SK-N-SH (cell line): ENCODE data around the gene RUFY3. TPM values are rescaled to one million over a fixed set of nuclear protein-coding genes. Genes with fewer than 3 reads are reported as not detected.
"Not testable (repeated sequence)": the region's sequence is repeated elsewhere in the genome, so short reads cannot be mapped to it uniquely, and the experiment has no call there.

Source experiments
- CTCF ChIA-PET: fragments of 300-600, 350-600 bp; formaldehyde crosslinking; extraction: SDS; loops from one replicate; lab custom pipeline; 2021; lab: Yijun Ruan, JAX
- POLR2A ChIA-PET: fragments of 350-600 bp; sonication (Branson Sonifier 250); formaldehyde crosslinking; extraction: SDS; loops from one replicate; lab custom pipeline; 2020; ENCODE audit warnings: antibody characterized with exemption, inconsistent platforms; lab: Yijun Ruan, JAX
- DNase-seq: peaks from one replicate; pipeline ENCODE4 v3.0.0; 2012
- H2AFZ ChIP-seq: fragments of 200-600 bp; sonication (generic); 2 replicates; pipeline ENCODE4 v1.8.1; 2016; ENCODE audit warnings: antibody characterized with exemption, mild to moderate bottlenecking, low read depth
- H3F3A ChIP-seq: fragments of 200-600 bp; sonication (generic); replicated peaks from 2 replicates; pipeline ENCODE3; 2016; ENCODE audit warnings: antibody characterized with exemption, mild to moderate bottlenecking; ENCODE audit not compliant: insufficient read depth
- H3K27ac ChIP-seq, 2 experiments: fragments of 200-500 bp in 1 of 2; fragments of 200-600 bp in 1 of 2; sonication (Bioruptor generic) in 1 of 2; sonication (generic), shearing (Covaris generic) in 1 of 2; 2 replicates each; pipeline versions ENCODE4 v1.5.1 to v1.6.1; 2014 to 2016; ENCODE audit warnings: low read depth in 2 of 2, inconsistent platforms in 1 of 2, low read length in 1 of 2, mild to moderate bottlenecking in 1 of 2, mixed read lengths in 1 of 2
- H3K27me3 ChIP-seq: fragments of 200-600 bp; sonication (generic), shearing (Covaris generic); 2 replicates; pipeline ENCODE4 v1.6.1; 2016; ENCODE audit warnings: mixed run types; ENCODE audit not compliant: insufficient read depth
- H3K36me3 ChIP-seq, 2 experiments: fragments of 200-500 bp in 1 of 2; fragments of 200-600 bp in 1 of 2; sonication (Bioruptor generic) in 1 of 2; sonication (generic) in 1 of 2; replicated peaks in 1 of 2; 2 replicates each; pipeline versions ENCODE3 to v1.5.1; 2014 to 2016; ENCODE audit warnings: low read length in 1 of 2, mild to moderate bottlenecking in 1 of 2; ENCODE audit not compliant: insufficient read depth in 2 of 2, control insufficient read depth in 1 of 2
- H3K4me1 ChIP-seq, 2 experiments: fragments of 200-500 bp in 1 of 2; fragments of 200-600 bp in 1 of 2; sonication (Bioruptor generic) in 1 of 2; sonication (generic), shearing (Covaris generic) in 1 of 2; 2 replicates each; pipeline versions ENCODE4 v1.5.1 to v1.6.1; 2014 to 2016; ENCODE audit warnings: low read depth in 1 of 2, low read length in 1 of 2, mixed run types in 1 of 2; ENCODE audit not compliant: insufficient read depth in 2 of 2, control insufficient read depth in 1 of 2
- H3K4me2 ChIP-seq: fragments of 200-600 bp; sonication (generic), shearing (Covaris generic); 2 replicates; pipeline ENCODE4 v1.6.1; 2017; ENCODE audit warnings: mixed run types
- H3K4me3 ChIP-seq, 2 experiments: fragments of 200-500 bp in 1 of 2; fragments of 200-600 bp in 1 of 2; sonication (Bioruptor generic) in 1 of 2; sonication (generic), shearing (Covaris generic) in 1 of 2; 2 replicates each; pipeline versions ENCODE4 v1.5.1 to v1.8.1; 2014 to 2016; ENCODE audit warnings: low read depth in 2 of 2, inconsistent platforms in 1 of 2, low read length in 1 of 2, mild to moderate bottlenecking in 1 of 2, mixed read lengths in 1 of 2, moderate library complexity in 1 of 2
- H3K79me2 ChIP-seq: fragments of 200-600 bp; sonication (generic); 2 replicates; pipeline ENCODE4 v1.8.1; 2017; ENCODE audit warnings: mild to moderate bottlenecking; ENCODE audit not compliant: insufficient read depth
- H3K9ac ChIP-seq: fragments of 200-600 bp; sonication (generic); 2 replicates; pipeline ENCODE4 v1.6.1; 2017; ENCODE audit warnings: mixed run types
- H3K9me2 ChIP-seq: fragments of 200-600 bp; sonication (generic); 2 replicates; pipeline ENCODE4 v1.6.1; 2017; ENCODE audit warnings: mixed run types
- H3K9me3 ChIP-seq: fragments of 200-600 bp; sonication (generic); 2 replicates; pipeline ENCODE4 v1.6.1; 2017; ENCODE audit warnings: mixed run types, mild to moderate bottlenecking, moderate library complexity
- H4K20me1 ChIP-seq: fragments of 200-600 bp; sonication (generic); 2 replicates; pipeline ENCODE4 v1.6.1; 2017; ENCODE audit warnings: mild to moderate bottlenecking, mixed run types; ENCODE audit not compliant: insufficient read depth
- FOSL2 ChIP-seq: IDR thresholded peaks from 2 replicates; pipeline ENCODE4 v1.4.0; 2012; ENCODE audit warnings: low read depth, mild to moderate bottlenecking, moderate library complexity, borderline replicate concordance
- GABPA ChIP-seq: IDR thresholded peaks from 2 replicates; pipeline ENCODE4 v1.4.0; 2012; ENCODE audit warnings: low read depth, mild to moderate bottlenecking
- GATA2 ChIP-seq: sonication (generic); formaldehyde crosslinking; IDR thresholded peaks from 2 replicates; pipeline ENCODE4 v1.5.0; 2020; ENCODE audit warnings: mild to moderate bottlenecking, missing genetic modification reagents
- IRF3 ChIP-seq: fragments of 150-350 bp; IDR thresholded peaks from 2 replicates; pipeline ENCODE4 v1.6.1; 2016; ENCODE audit warnings: mild to moderate bottlenecking, low read depth, low read length
- MXI1 ChIP-seq: IDR thresholded peaks from 2 replicates; pipeline ENCODE4 v1.6.1; 2012; ENCODE audit warnings: mild to moderate bottlenecking, low read depth, low read length, improper control_type of control experiment
- RAD21 ChIP-seq: IDR thresholded peaks from 2 replicates; pipeline ENCODE4 v1.6.1; 2012; ENCODE audit warnings: mild to moderate bottlenecking, low read length
- RCOR1 ChIP-seq: fragments of 150-350 bp; IDR thresholded peaks from 2 replicates; pipeline ENCODE4 v1.6.1; 2017; ENCODE audit warnings: antibody characterized with exemption, low read length
- RFX5 ChIP-seq: IDR thresholded peaks from 2 replicates; pipeline ENCODE4 v1.6.1; 2012; ENCODE audit warnings: mild to moderate bottlenecking, improper control_type of control experiment, low read length
- RXRA ChIP-seq: IDR thresholded peaks from 2 replicates; pipeline ENCODE4 v1.4.0; 2012; ENCODE audit warnings: low read depth, mild to moderate bottlenecking, borderline replicate concordance
- SMC3 ChIP-seq: IDR thresholded peaks from 2 replicates; pipeline ENCODE4 v1.6.1; 2012; ENCODE audit warnings: low read depth, low read length, improper control_type of control experiment
- TAF1 ChIP-seq: IDR thresholded peaks from 2 replicates; pipeline ENCODE4 v1.6.1; 2012; ENCODE audit warnings: low read depth, mild to moderate bottlenecking, low read length, moderate library complexity, borderline replicate concordance
- TCF12 ChIP-seq: IDR thresholded peaks from 2 replicates; pipeline ENCODE4 v1.4.0; 2012
- USF2 ChIP-seq: fragments of 150-350 bp; IDR thresholded peaks from 2 replicates; pipeline ENCODE4 v1.6.1; 2017; ENCODE audit warnings: antibody characterized with exemption, low read length, low read depth, borderline replicate concordance
- WGBS: methylation state at CpG from one replicate; pipeline ENCODE4 v1.1.6; 2017; ENCODE audit warnings: low lambda C conversion rate; 5-methylcytosine and 5-hydroxymethylcytosine counted together
- polyA plus RNA-seq, 3 experiments: library from polyadenylated mRNA; depleted of rRNA; stranded (reverse); fragments of >200 nt; gene quantifications; 2 replicates each; pipeline ENCODE4 v1.2.3, GENCODE V29; 2012

RUFY3 gene
- polyA plus RNA-seq, 1 of the 3 experiments (the other 2 are of a cell fraction): 22.8 TPM

DNA sequence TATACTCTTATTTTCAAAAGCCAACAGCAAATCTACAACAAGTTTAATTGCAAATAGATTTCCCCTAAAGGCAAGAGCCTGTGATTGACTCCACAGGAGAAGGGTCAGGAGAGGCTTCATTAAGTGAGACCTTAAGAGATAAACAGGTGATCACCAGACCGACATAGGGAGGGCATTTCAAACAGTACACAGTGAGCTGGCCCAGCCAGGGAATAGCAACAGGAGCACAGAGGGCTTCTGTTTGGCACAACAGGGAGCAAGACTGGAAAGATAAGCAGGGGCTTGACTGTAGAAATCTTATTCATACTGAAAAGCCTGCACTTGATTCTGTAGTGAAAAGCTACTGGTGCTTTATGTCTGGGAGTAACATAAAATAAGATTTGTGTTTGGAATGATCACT is 3.9 kb downstream of the RUFY3 start:
- CTCF ChIA-PET: interaction anchor here (0.7 to 1.3 kb wide), 2 partner anchors 9 to 115 kb away, joined by 3 to 5 read pairs; no protein-coding TSS in a partner anchor
- TF ChIP-seq GATA2 (CRISPR knock-in tag) (no peak), MXI1 (no peak), RCOR1 (no peak), GABPA (no peak), USF2 (no peak), SMC3 (no peak), RXRA (no peak), FOSL2 (no peak), IRF3 (no peak), TCF12 (no peak), RFX5 (no peak), RAD21 (no peak), TAF1 (no peak)
- POLR2A ChIA-PET: no interaction called here

DNA sequence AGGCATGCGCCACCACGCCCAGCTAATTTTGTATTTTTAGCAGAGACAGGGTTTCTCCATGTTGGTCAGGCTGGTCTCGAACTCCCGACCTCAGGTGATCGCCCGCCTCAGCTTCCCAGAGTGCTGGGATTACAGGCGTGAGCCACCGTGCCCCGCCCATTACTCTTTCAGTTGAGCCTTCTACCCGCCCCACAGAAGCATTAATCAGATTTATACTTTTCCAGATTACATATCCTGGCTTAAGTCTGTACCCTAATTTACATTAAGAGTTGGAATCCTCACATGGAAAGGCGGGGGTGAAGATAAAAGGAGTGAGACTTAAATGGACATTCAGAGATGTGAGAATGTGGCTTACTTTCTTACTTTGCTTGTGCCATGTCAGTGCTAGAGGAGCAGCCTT is 4.8 kb downstream of the RUFY3 start:
- H2AFZ ChIP-seq, H3K9me2 ChIP-seq, H3K27me3 ChIP-seq, H3K9me3 ChIP-seq, DNase-seq, H3K4me2 ChIP-seq, H3K9ac ChIP-seq, POLR2A ChIA-PET, H3K4me3 ChIP-seq, H3K27ac ChIP-seq: not testable (repeated sequence)
- H4K20me1 ChIP-seq: peaks cover 37% of the 10 kb centered on the region; the same call in 1 of the 2 replicates
- peaks cover 95% of the 10 kb centered on the region for H3K79me2 ChIP-seq
- H3K4me1 ChIP-seq: peaks cover 0 to 14% of the 10 kb centered on the region in 2 experiments; a peak in 2 of 4 replicates
- WGBS: 95% methylated on average over 11 of the region's 11 CpGs
- CTCF ChIA-PET: interaction anchor here (1.3 kb wide), 1 partner anchor 8 kb away, joined by 5 read pairs; no protein-coding TSS in a partner anchor
- H3K36me3 ChIP-seq: peaks cover 8 to 38% of the 10 kb centered on the region in 2 experiments
- H3F3A ChIP-seq: peaks cover 11% of the 10 kb centered on the region

More for the DNA sequence above, 3.9 kb downstream of the RUFY3 start:
- H3K9ac ChIP-seq: no peak overlapping the region
- H3K9me2 ChIP-seq: no peaks in the 10 kb centered on the region
- peaks cover 30% of the 10 kb centered on the region; the same call in 1 of the 2 replicates for H4K20me1 ChIP-seq
- no peak overlapping the region for H2AFZ ChIP-seq
- no peak for DNase-seq
- H3K4me2 ChIP-seq: no peak overlapping the region
- H3K36me3 ChIP-seq: peaks cover 8 to 34% of the 10 kb centered on the region in 2 experiments
- H3K27ac ChIP-seq: no peak overlapping the region
- H3F3A ChIP-seq: peaks cover 13% of the 10 kb centered on the region
- 59% methylated on average over 1 of the region's 1 CpG for WGBS
- H3K27me3 ChIP-seq: no peaks in the 10 kb centered on the region
- H3K4me1 ChIP-seq: peaks cover 0 to 14% of the 10 kb centered on the region in 2 experiments; a peak in 2 of 4 replicates
- H3K4me3 ChIP-seq: no peak overlapping the region
- peaks cover 92% of the 10 kb centered on the region for H3K79me2 ChIP-seq
- no peaks in the 10 kb centered on the region for H3K9me3 ChIP-seq
